OCI-LY7 (cell line): ENCODE measurements around the gene MRPL45. TPM values are rescaled to one million over a fixed set of nuclear protein-coding genes. Genes with fewer than 3 reads are reported as not detected.

Source experiments
- BruUV-seq: library from RNA; stranded (reverse); fragments of 400-500 nt; replicated peaks from 2 replicates; lab custom pipeline; 2021; lab: Mats Ljungman, UMichigan
- CTCF ChIA-PET: fragments of 300-600 bp; sonication (Branson Sonifier 250); formaldehyde crosslinking; loops from one replicate; lab custom pipeline; 2022; ENCODE audit warnings: antibody characterized with exemption; ENCODE audit not compliant: unreplicated experiment; lab: Charles Lee
- POLR2A ChIA-PET: fragments of 300-600 bp; sonication (Branson Sonifier 250); formaldehyde crosslinking; loops from one replicate; lab custom pipeline; 2022; ENCODE audit warnings: antibody characterized with exemption; lab: Charles Lee
- DNase-seq: peaks from one replicate; pipeline ENCODE4 v3.0.0-alpha.2; 2015; ENCODE audit warnings: low spot score
- H2AFZ ChIP-seq: fragments of 200-600 bp; sonication (generic), shearing (Covaris generic); 2 replicates; pipeline ENCODE4 v1.6.1; 2014; ENCODE audit warnings: mild to moderate bottlenecking, antibody characterized with exemption, low read length, moderate library complexity
- H3K27ac ChIP-seq: fragments of 200-600 bp; sonication (generic); 2 replicates; pipeline ENCODE4 v1.5.1; 2014; ENCODE audit warnings: mixed run types, low read depth, mild to moderate bottlenecking, moderate library complexity, low read length, inconsistent platforms; ENCODE audit not compliant: poor library complexity, severe bottlenecking
- H3K36me3 ChIP-seq: fragments of 200-600 bp; sonication (generic); 2 replicates; pipeline ENCODE4 v1.6.1; 2014; ENCODE audit warnings: mild to moderate bottlenecking, antibody characterized with exemption, low read length, moderate library complexity, mixed read lengths; ENCODE audit not compliant: insufficient read depth
- H3K4me1 ChIP-seq: fragments of 200-600 bp; sonication (generic); 2 replicates; pipeline ENCODE4 v1.5.1; 2014; ENCODE audit warnings: mild to moderate bottlenecking, low read length; ENCODE audit not compliant: insufficient read depth, poor library complexity, severe bottlenecking
- H3K4me2 ChIP-seq: fragments of 200-600 bp; sonication (generic); 2 replicates; pipeline ENCODE4 v1.6.1; 2014; ENCODE audit warnings: mild to moderate bottlenecking, low read length
- H3K4me3 ChIP-seq: fragments of 200-600 bp; sonication (generic); 2 replicates; pipeline ENCODE4 v1.5.1; 2014; ENCODE audit warnings: mild to moderate bottlenecking, low read depth, low read length; ENCODE audit not compliant: poor library complexity, severe bottlenecking
- H3K79me2 ChIP-seq: fragments of 200-600 bp; sonication (generic); 2 replicates; pipeline ENCODE4 v1.6.1; 2016; ENCODE audit warnings: low read depth, mild to moderate bottlenecking, low read length, moderate library complexity, mixed read lengths; ENCODE audit not compliant: insufficient read depth
- H3K9me2 ChIP-seq: fragments of 200-600 bp; sonication (generic); 2 replicates; pipeline ENCODE4 v1.6.1; 2016; ENCODE audit warnings: mild to moderate bottlenecking, low read length, mixed read lengths; ENCODE audit not compliant: insufficient read depth
- H3K9me3 ChIP-seq: fragments of 200-600 bp; sonication (generic); 2 replicates; pipeline ENCODE4 v1.6.1; 2014; ENCODE audit warnings: mild to moderate bottlenecking, mixed run types, low read length, mixed read lengths
- H4K20me1 ChIP-seq: fragments of 200-600 bp; sonication (generic); 2 replicates; pipeline ENCODE4 v1.6.1; 2014; ENCODE audit warnings: mild to moderate bottlenecking, antibody characterized with exemption, low read length, moderate library complexity, mixed read lengths; ENCODE audit not compliant: insufficient read depth
- EZH2phosphoT487 ChIP-seq: fragments of 200-600 bp; sonication (generic); IDR thresholded peaks from 2 replicates; pipeline ENCODE4 v1.6.1; 2018; ENCODE audit warnings: low read depth, borderline replicate concordance, mild to moderate bottlenecking, mixed run types, antibody characterized with exemption, low read length, moderate library complexity, mixed read lengths
- intact Hi-C: fragments of 100-400 bp; cut with micrococcal nuclease; formaldehyde crosslinking; loops from one replicate; pipeline ENCODE4 v1.10.0; 2022; ENCODE audit not compliant: unreplicated experiment
- total RNA-seq, 2 experiments: library from RNA; depleted of rRNA in 1 of 2; stranded (reverse); fragments of >200 nt in 1 of 2; shearing (Covaris generic) in 1 of 2; gene quantifications; 2 replicates each; pipeline ENCODE4 v1.2.3, GENCODE V29; 2014 to 2022
- TF ChIP-seq, protein P1 (sequence below): fragments of 200-600 bp; sonication (generic); conservative IDR thresholded peaks from 2 replicates; pipeline ENCODE4 v1.5.1; 2014; ENCODE audit warnings: mild to moderate bottlenecking, antibody characterized with exemption, low read length, moderate library complexity, mixed read lengths

The MRPL45 gene
- total RNA-seq, 2 experiments from 2014 or later: 29.5 to 45.1 TPM

DNA sequence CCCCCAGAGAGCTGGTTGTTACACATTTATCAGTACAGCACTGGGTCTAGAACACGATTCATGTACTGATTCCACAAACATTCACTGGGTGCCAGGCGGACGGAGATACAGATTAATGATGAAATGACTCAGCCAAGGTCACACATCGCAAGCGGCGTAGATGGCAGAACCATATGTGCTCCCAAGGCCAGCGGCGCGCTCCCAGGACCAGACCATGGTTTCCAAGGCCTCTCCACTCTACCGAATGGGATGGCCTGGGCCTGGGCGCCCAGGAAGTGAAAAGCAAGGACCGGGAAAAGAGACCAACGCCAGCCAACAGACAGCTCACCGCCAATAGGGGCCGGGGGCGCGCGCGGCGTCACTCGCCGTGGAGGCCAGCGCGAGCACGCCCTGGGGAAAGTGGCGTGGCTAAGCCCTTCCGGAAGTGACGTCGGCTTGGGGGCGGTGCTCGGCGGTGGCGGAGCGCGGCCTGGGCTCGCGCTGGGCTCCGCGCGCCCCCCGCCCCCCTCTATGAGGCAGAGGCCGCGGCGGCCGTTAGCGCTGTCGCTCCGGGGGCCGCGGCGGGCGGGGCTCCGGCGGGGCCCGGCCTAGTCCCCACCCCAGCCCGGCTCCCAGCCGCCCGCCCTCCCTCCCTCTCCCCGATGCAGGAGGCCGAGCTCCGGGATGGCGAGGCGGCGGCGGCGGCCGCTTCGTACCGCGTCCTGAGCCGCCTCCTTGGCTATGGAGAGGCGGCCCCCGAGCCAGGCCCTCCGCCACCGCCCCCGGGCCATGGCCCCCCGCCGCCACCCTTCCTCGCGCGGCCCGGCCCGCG lies 54.6 kb downstream of the MRPL45 start, which contains the start of gene SOCS7:
SOCS7 (plus strand) TSS at position 433 of the 811 bp plus-strand sequence; CDS start at position 642, 209 bp downstream.
- CTCF ChIA-PET: interaction anchor here (0.6 to 3.2 kb wide), 2 partner anchors 62 to 264 kb away, joined by 3 to 30 read pairs; no protein-coding TSS in a partner anchor
- H3K9me2 ChIP-seq: no peaks in the 10 kb centered on the region
- peak within 1 kb of the TSS; percentile 89 for H3K4me2 ChIP-seq
- H2AFZ ChIP-seq: peak within 1 kb of the TSS; percentile 88
- H4K20me1 ChIP-seq: 0 out of 2 replicates have a peak, but pooled peaks cover 17% of the 10 kb centered on the region
- peaks cover 48% of the 10 kb centered on the region for H3K4me1 ChIP-seq
- H3K9me3 ChIP-seq: no peaks in the 10 kb centered on the region
- peak within 1 kb of the TSS; percentile 89 for H3K4me3 ChIP-seq
- no TSS peak for BruUV-seq
- H3K36me3 ChIP-seq: no peaks in the 10 kb centered on the region
- peak within 1 kb of the TSS; percentile 35 for H3K27ac ChIP-seq
- POLR2A ChIA-PET: interaction anchor here (1.0 to 5.3 kb wide), 2 partner anchors 27 to 42 kb away, joined by 3 to 38 read pairs; no protein-coding TSS in a partner anchor
- peak; percentile 93 for DNase-seq
- intact Hi-C loops: loop anchor here (1.0 to 5.0 kb wide), 2 partner anchors 26 to 141 kb away; no protein-coding TSS in a partner anchor
- peaks cover 15% of the 10 kb centered on the region; the same call in 1 of the 2 replicates for H3K79me2 ChIP-seq
- no peak for TF ChIP-seq EZH2phosphoT487
- TF ChIP-seq, protein P1, sequence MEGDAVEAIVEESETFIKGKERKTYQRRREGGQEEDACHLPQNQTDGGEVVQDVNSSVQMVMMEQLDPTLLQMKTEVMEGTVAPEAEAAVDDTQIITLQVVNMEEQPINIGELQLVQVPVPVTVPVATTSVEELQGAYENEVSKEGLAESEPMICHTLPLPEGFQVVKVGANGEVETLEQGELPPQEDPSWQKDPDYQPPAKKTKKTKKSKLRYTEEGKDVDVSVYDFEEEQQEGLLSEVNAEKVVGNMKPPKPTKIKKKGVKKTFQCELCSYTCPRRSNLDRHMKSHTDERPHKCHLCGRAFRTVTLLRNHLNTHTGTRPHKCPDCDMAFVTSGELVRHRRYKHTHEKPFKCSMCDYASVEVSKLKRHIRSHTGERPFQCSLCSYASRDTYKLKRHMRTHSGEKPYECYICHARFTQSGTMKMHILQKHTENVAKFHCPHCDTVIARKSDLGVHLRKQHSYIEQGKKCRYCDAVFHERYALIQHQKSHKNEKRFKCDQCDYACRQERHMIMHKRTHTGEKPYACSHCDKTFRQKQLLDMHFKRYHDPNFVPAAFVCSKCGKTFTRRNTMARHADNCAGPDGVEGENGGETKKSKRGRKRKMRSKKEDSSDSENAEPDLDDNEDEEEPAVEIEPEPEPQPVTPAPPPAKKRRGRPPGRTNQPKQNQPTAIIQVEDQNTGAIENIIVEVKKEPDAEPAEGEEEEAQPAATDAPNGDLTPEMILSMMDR: no peak

DNA sequence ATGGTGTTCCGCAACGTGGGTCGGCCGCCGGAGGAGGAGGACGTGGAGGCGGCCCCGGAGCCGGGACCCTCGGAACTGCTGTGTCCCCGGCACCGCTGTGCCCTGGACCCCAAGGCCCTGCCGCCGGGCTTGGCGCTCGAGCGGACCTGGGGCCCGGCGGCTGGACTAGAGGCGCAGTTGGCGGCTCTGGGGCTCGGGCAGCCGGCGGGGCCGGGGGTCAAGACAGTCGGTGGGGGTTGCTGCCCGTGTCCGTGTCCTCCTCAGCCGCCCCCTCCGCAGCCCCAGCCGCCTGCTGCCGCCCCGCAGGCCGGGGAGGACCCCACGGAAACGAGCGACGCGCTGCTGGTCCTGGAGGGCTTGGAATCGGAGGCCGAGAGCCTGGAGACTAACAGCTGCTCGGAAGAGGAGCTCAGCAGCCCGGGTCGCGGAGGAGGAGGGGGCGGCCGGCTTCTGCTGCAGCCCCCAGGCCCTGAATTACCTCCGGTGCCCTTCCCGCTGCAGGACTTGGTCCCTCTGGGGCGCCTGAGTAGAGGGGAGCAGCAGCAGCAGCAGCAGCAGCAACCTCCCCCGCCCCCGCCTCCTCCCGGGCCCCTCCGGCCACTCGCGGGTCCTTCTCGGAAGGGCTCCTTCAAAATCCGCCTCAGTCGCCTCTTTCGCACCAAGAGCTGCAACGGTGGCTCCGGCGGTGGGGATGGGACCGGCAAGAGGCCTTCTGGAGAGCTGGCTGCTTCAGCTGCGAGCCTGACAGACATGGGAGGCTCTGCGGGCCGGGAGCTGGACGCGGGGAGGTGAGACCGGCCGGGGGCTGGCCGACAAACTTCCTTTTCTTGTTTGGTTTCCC lies 55.5 kb downstream of the MRPL45 start:
- Histone ChIP-seq H4K20me1 (0 out of 2 replicates have a peak, but pooled peaks cover 17% of the 10 kb centered on the region), H3K4me2 (peak overlapping the region; percentile 89), H3K9me3 (no peaks in the 10 kb centered on the region), H3K36me3 (no peaks in the 10 kb centered on the region), H2AFZ (peak overlapping the region; percentile 13; the same call in 1 of the 2 replicates), H3K79me2 (peaks cover 15% of the 10 kb centered on the region; the same call in 1 of the 2 replicates), H3K4me1 (peaks cover 57% of the 10 kb centered on the region), H3K4me3 (peak overlapping the region; percentile 89), H3K27ac (no peak overlapping the region), H3K9me2 (no peaks in the 10 kb centered on the region)
- no TSS peak for BruUV-seq
- ChIA-PET POLR2A (interaction anchor here (0.6 to 5.3 kb wide), 3 partner anchors 14 to 62 kb away, joined by 4 to 38 read pairs (median 5); no protein-coding TSS in a partner anchor), CTCF (interaction anchor here (1.4 kb wide), 1 partner anchor 9 kb away, joined by 3 read pairs; no protein-coding TSS in a partner anchor)
- TF ChIP-seq, protein P1: no peak
- no peak for TF ChIP-seq EZH2phosphoT487
- peak; percentile 41 for DNase-seq
- intact Hi-C loops: loop anchor here (5.0 kb wide), 1 partner anchor 140 kb away; no protein-coding TSS in a partner anchor
